IPS-18a (cell line): Measurements from ENCODE around the gene FAM47E.

Experiments used
- H3K27ac ChIP-seq: one replicate; pipeline ENCODE4 v1.5.1; 2013; ENCODE audit warnings: low read length
- H3K27me3 ChIP-seq: one replicate; pipeline ENCODE4 v1.6.1; 2013; ENCODE audit warnings: mild to moderate bottlenecking, low read length; ENCODE audit not compliant: control insufficient read depth, insufficient read depth
- H3K36me3 ChIP-seq: one replicate; pipeline ENCODE4 v1.6.1; 2013; ENCODE audit warnings: low read depth, low read length; ENCODE audit not compliant: control insufficient read depth
- H3K4me1 ChIP-seq: one replicate; pipeline ENCODE4 v1.6.1; 2013; ENCODE audit warnings: low read depth, low read length; ENCODE audit not compliant: control insufficient read depth
- H3K4me3 ChIP-seq: one replicate; pipeline ENCODE4 v1.5.1; 2013; ENCODE audit warnings: low read length
- H3K9ac ChIP-seq: one replicate; pipeline ENCODE4 v1.6.1; 2013; ENCODE audit warnings: mild to moderate bottlenecking, low read length, moderate library complexity
- H3K9me3 ChIP-seq: one replicate; pipeline ENCODE4 v1.6.1; 2013; ENCODE audit warnings: low read depth, low read length; ENCODE audit not compliant: control insufficient read depth

The FAM47E gene

DNA sequence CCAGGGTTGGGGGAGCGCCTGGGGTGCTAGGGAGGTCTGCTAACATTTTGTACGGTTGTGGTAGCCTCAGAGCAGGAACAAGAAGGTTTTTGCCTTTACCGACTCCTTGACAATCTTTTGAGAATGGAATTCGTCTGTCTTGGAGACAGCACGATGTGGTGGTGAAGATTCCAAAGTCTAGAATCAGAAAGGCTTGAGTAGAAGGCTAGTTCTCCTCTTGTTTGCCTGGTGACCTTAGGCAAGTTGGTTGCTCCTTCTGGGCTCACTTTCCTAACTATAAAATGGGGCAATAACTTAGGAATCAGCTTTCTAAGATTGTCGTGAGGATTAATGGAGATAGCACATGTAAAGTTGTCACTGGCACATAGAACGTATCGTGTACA lies 741 bp downstream of the FAM47E start:
- Histone ChIP-seq H3K27me3 (peaks cover 32% of the 10 kb centered on the region), H3K9me3 (no peaks in the 10 kb centered on the region), H3K27ac (no peak overlapping the region), H3K4me1 (peaks cover 9% of the 10 kb centered on the region), H3K9ac (peak overlapping the region; percentile 56), H3K4me3 (peak overlapping the region; percentile 68), H3K36me3 (no peaks in the 10 kb centered on the region)

DNA sequence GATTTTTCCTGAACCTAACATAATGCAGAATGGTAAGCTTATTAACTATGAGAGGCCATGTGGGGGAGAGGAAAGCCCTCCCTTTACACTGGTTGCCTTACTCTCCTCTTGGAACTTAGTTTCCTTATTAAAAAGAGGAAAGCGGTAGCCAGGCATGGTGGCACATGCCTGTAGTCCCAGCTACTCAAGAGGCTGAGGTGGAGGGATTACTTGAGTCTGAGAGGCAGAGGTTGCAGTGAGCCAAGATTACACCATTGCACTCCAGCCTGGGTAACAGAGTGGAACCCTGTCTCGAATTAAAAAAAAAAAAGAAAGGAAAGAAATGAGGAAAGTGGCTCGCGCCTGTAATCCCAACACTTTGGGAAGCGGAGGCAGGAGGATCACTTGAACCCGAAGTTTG lies 2.0 kb downstream of the FAM47E start:
- Histone ChIP-seq H3K4me1 (peaks cover 9% of the 10 kb centered on the region), H3K9ac (no peak overlapping the region), H3K9me3 (no peaks in the 10 kb centered on the region), H3K36me3 (no peaks in the 10 kb centered on the region), H3K27ac (no peak overlapping the region), H3K4me3 (no peak overlapping the region), H3K27me3 (peaks cover 32% of the 10 kb centered on the region)

DNA sequence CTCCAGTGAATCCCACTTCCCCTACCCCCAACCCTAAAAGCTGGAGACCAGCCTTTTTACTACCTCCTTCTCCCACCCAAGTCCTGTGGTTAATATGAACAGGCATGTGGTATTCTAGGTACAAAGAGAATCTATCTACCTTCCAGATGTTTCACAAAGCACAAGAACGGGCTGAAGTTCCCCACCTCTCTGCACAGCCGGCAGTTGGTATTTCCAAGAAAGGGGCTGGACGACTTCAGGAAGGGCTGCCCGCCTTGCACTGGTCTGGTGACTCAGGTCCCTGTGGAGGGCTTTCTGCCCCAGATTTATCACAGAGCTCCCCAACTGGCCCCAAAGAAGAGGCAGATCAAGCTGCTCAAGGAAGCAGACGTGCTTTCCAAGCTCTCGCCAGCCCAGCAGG lies 4.5 kb downstream of the FAM47E start:
- no peak overlapping the region for H3K27ac ChIP-seq

DNA sequence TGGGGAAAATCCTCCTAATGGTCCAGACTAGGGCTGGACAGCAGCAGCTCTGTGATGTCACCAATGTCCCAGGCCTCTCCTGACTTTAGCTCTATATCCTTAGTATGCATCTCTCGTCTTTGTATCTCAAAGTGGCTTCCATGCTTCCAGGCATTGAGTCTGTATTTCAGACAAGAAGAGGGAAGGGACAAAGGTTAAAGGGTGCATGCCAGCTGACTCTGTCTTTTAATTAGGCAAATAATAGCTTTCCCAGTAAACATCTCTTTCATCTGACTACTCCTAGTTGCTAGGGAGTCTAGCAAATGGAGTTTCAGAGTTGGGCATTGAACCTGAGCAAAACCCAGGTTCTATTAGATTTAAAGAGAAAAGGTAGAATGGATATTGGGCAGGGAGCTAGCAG lies 5.4 kb downstream of the FAM47E start:
- Histone ChIP-seq H3K4me3 (no peak overlapping the region), H3K9me3 (no peaks in the 10 kb centered on the region), H3K9ac (no peak overlapping the region), H3K4me1 (no peaks in the 10 kb centered on the region), H3K27me3 (peaks cover 14% of the 10 kb centered on the region), H3K36me3 (no peaks in the 10 kb centered on the region), H3K27ac (no peak overlapping the region)

More for the DNA sequence above, 4.5 kb downstream of the FAM47E start:
- Histone ChIP-seq H3K4me1 (peaks cover under 1% of the 10 kb centered on the region), H3K27me3 (peaks cover 20% of the 10 kb centered on the region), H3K9ac (no peak overlapping the region), H3K4me3 (no peak overlapping the region), H3K9me3 (no peaks in the 10 kb centered on the region), H3K36me3 (no peaks in the 10 kb centered on the region)

DNA sequence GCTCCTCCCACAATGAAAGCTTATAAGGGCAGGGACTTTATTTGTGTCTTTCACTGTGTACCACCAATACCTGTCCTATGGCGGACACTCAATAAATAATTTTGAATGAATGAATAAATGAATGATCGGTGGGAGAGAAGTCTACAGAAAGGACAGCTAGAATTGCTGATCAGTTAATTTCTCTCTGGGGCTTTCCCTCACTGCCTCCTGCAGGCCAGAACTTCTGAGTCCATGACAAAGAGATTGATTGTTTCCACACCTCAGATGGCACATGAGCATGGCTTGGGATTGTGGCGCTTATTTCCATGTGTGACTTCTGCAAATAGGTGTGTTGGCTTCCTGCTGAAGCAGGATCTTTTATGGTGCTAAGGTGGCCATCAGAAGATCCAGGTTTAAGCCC lies 6.3 kb downstream of the FAM47E start:
- Histone ChIP-seq H3K27me3 (peaks cover 5% of the 10 kb centered on the region), H3K4me3 (no peak overlapping the region), H3K4me1 (no peaks in the 10 kb centered on the region), H3K27ac (no peak overlapping the region), H3K36me3 (no peaks in the 10 kb centered on the region), H3K9me3 (no peaks in the 10 kb centered on the region), H3K9ac (no peak overlapping the region)

DNA sequence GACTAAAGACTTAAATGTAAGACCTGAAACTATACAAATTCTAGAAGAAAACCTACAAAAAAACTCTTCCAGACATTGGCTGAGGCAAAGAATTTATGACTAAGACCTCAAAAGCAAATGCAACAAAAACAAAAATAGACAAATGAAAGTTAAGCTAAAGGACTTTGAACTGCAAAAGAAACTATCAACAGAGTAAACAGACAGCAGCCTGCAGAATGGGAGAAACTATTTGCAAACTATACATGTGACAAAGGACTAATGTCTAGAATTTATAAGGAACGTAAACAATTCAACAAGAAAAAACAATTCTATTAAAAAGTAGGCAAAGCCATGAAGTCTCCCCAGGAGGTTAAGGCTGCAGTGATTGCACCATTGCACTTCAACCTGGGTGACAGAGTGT lies 9.1 kb downstream of the FAM47E start:
- H3K27me3 ChIP-seq, result no peaks in the 10 kb centered on the region
- no peak overlapping the region for H3K9ac ChIP-seq
- H3K4me3 ChIP-seq, result no peak overlapping the region
- no peaks in the 10 kb centered on the region for H3K9me3 ChIP-seq
- no peak overlapping the region for H3K27ac ChIP-seq
- H3K36me3 ChIP-seq, result no peaks in the 10 kb centered on the region
- H3K4me1 ChIP-seq, result no peaks in the 10 kb centered on the region

DNA sequence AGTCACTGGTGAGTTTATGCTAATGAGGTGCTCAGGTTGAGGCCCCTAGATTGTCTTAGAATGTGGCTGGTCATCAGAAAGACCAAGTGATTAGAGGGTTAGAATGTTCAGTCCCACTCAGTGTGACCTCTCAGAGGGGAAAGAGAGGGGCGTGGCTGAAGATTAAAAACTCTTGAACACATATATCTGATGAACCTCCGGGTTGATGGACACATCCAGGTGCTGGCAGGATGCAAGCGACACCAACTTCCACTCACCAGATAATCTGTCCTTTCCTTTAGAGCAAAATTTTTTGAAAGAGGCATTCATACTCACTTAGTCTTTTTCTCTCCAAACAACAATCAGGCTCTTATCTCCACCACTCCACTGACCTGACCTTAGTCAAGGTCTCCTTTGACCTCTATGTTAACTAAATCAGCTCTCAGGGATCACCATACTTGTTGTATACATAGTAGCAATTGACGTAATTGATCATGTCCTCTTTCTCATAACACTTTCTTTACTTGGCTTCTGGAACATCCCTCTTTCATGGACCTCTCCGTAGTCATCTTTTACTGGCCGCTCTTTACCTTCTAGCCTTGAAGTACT lies 14.2 kb downstream of the FAM47E start:
- Histone ChIP-seq H3K4me3 (no peak overlapping the region), H3K27ac (no peak overlapping the region), H3K9ac (no peak overlapping the region), H3K36me3 (no peaks in the 10 kb centered on the region), H3K27me3 (no peaks in the 10 kb centered on the region), H3K9me3 (no peaks in the 10 kb centered on the region), H3K4me1 (no peaks in the 10 kb centered on the region)

DNA sequence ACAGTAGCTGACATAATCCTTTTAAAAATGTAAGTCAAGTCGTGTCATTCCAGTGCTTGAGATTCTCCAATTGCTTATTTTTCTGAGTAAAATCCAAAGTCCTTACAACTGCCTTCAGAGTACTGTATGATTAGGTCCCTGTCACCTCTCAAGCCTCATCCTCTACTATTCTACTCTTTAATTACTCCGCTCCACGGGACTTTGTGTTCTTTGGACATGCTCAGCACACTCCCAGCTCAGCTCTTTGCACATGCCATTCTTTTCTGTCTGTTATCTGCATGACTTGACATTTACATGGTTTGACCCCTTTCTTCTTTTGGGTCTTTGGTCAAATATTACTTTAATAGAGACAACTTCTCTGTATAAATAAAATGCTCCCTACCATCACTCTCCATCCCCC lies 15.1 kb downstream of the FAM47E start:
- H3K36me3 ChIP-seq, result no peaks in the 10 kb centered on the region
- no peak overlapping the region for H3K9ac ChIP-seq
- H3K4me3 ChIP-seq, result no peak overlapping the region
- H3K4me1 ChIP-seq, result no peaks in the 10 kb centered on the region
- H3K9me3 ChIP-seq, result no peaks in the 10 kb centered on the region
- no peaks in the 10 kb centered on the region for H3K27me3 ChIP-seq
- no peak overlapping the region for H3K27ac ChIP-seq

DNA sequence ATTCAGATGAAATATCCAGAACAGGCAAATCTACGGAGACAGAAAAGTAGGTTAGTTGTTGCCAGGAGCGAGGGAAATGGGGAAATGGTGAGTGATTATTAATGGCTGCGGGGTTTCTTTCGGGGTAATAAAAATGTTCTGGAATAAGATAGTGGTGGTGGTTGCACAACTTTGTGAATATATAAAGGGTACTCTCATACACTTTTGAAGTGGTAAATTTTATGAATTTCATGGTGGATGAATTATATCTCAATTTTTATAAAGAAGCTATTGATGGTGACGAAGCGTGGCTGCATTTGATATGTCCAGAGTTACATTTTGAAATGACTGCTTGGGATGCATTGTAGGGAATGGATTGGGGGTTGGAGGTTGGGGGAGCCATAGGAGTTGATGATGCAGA lies 16.3 kb downstream of the FAM47E start:
- Histone ChIP-seq H3K4me3 (no peak overlapping the region), H3K27ac (no peak overlapping the region), H3K27me3 (no peaks in the 10 kb centered on the region), H3K9me3 (no peaks in the 10 kb centered on the region), H3K4me1 (no peaks in the 10 kb centered on the region), H3K9ac (no peak overlapping the region), H3K36me3 (no peaks in the 10 kb centered on the region)

DNA sequence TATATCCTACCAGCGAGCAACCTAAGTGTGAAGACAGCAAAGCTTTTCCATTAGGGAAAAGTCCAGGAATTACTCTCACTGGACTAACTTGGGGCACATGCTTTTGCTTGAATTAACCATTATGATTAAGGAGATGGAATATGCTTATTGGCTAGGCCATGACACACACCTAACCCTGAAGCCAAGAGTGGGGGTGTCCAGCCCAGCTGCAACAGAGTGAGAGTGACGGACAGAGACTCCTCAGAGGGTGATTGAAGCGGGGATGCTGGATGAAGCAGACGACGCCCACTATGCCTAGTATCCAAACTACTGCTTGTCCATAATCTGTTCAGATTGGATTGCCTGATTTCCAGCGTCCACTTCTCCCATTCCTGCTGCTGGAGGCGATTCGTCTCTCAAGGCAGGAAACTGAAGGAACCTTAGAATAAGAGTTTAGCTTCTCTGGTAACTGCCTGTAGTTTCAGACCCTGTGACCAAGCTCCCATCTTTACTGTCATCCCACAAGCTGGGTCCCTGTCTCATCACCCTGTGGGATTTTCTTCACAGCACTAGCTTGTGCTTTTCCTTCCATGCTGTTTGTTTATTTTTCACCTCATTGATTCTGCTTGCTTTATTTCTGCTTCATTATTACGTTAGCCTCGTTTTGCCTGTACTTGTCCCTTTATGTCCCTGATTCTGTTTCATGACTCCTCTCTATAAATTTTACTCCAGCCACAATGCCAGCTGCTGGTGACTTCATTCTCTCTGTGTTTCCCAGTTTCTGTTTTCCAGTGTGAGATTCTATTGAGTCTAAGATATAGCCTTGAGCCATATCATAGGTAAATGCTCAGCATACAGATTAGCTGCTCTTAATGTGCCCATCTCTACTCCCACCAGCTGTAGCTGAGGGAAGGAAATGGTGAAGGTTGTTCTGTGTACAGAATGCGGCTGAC lies 19.0 kb downstream of the FAM47E start:
- no peaks in the 10 kb centered on the region for H3K4me1 ChIP-seq
- H3K27me3 ChIP-seq, result no peaks in the 10 kb centered on the region
- no peaks in the 10 kb centered on the region for H3K36me3 ChIP-seq
- no peak overlapping the region for H3K4me3 ChIP-seq
- no peak overlapping the region for H3K9ac ChIP-seq
- no peak overlapping the region for H3K27ac ChIP-seq
- H3K9me3 ChIP-seq, result no peaks in the 10 kb centered on the region

DNA sequence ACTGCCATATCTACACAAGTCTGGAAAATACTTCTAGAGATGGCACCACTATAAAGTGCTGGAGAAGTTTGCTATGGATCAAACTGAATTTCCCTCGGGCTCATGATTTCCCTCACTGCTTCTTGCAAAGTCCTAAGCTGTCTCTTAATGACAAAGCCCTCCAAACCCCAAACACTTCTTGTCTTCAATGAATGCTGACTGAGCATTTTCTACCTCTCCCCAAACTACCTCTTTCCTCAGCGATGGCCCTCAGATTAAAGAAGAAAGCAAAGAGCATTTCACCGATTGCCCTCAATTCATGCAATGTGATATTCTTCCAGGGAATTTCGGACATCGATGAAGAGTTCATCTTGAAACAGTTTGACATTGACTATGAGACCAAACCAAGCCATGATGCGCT lies 19.7 kb downstream of the FAM47E start:
- no peak overlapping the region for H3K27ac ChIP-seq
- H3K27me3 ChIP-seq, result no peaks in the 10 kb centered on the region
- H3K9me3 ChIP-seq, result no peaks in the 10 kb centered on the region
- no peak overlapping the region for H3K9ac ChIP-seq
- H3K36me3 ChIP-seq, result no peaks in the 10 kb centered on the region
- H3K4me3 ChIP-seq, result no peak overlapping the region
- H3K4me1 ChIP-seq, result no peaks in the 10 kb centered on the region

DNA sequence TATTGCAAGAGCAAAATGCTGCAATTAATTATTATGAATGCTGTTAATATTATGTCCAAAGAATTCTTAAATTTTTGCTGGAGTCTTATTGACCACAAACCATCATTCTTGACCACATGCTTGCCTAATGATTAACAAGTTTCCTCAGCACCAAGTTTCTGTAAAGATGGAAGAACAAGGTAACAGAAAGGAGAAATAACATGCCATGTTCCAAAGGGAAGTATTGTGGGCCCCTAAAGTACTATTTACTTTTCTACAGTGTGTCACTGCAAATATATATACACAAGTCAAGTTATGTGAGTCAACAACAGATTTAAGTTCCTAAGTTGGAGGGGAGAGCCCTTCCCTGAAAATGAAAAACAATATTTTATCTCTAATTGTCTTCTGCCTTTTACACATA lies 20.6 kb downstream of the FAM47E start:
- H3K4me1 ChIP-seq, result no peaks in the 10 kb centered on the region
- H3K9ac ChIP-seq, result no peak overlapping the region
- no peaks in the 10 kb centered on the region for H3K27me3 ChIP-seq
- no peaks in the 10 kb centered on the region for H3K9me3 ChIP-seq
- no peaks in the 10 kb centered on the region for H3K36me3 ChIP-seq
- no peak overlapping the region for H3K4me3 ChIP-seq
- no peak overlapping the region for H3K27ac ChIP-seq
